H7 (cell line): ENCODE results near the gene TNIK. TPM values are rescaled to one million over a fixed set of nuclear protein-coding genes. Genes with fewer than 3 reads are reported as not detected.
"Not testable (repeated sequence)": the region's sequence is repeated elsewhere in the genome, so short reads cannot be mapped to it uniquely, and the experiment has no call there.

Experiments
- DNase-seq: peaks from one replicate; pipeline ENCODE4 v3.0.0; 2012
- H3K27me3 ChIP-seq: 2 replicates; pipeline ENCODE4 v1.6.0; 2011; ENCODE audit warnings: mild to moderate bottlenecking, low read length; ENCODE audit not compliant: control insufficient read depth, insufficient read depth
- H3K36me3 ChIP-seq: replicated peaks from 2 replicates; pipeline ENCODE4 v1.5.1; 2011; ENCODE audit warnings: low read length; ENCODE audit not compliant: control insufficient read depth, insufficient read depth
- H3K4me3 ChIP-seq: 2 replicates; pipeline ENCODE4 v1.5.1; 2011; ENCODE audit warnings: low read depth, mild to moderate bottlenecking, control low read depth, low read length, moderate library complexity; ENCODE audit not compliant: insufficient read depth
- total RNA-seq: library from RNA; depleted of rRNA; stranded (reverse); fragments of >200 nt; shearing (Covaris generic); gene quantifications from 2 replicates; pipeline ENCODE4 v1.2.3, GENCODE V29; 2014

Gene TNIK
- total RNA-seq, 1 experiment from 2014 or later, result 16.4 TPM

DNA sequence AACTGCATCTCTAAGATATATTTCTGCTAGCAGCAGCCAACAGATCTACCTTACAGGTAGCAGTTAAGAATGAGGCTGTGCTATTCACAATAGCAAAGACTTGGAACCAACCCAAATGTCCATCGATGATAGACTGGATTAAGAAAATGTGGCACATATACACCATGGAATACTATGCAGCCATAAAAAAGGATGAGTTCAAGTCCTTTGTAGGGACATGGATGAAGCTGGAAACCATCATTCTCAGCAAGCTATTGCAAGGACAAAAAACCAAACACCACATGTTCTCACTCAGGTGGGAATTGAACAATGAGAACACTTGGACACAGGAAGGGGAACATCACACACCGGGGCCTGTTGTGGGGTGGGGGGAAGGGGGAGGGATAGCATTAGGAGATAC is 218.6 kb downstream of the TNIK start:
- H3K27me3 ChIP-seq, DNase-seq, H3K4me3 ChIP-seq, H3K36me3 ChIP-seq: not testable (repeated sequence)

DNA sequence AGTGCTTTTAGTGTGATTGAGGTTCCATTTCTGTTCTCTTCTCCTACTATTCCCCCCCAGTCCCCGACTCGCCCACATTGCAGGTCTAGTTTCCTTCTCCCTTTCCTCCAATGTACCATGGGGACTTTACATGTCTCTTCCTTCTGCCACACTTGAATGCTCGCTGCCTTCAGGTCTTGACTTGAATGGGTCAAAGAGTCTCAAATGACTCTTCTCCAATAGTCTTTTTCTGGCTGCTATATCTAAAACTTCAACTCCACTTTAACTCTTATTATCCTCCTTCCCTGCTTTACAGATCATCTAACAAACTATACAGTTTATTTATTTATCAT is 219.7 kb downstream of the TNIK start:
- DNase-seq, result no peak

DNA sequence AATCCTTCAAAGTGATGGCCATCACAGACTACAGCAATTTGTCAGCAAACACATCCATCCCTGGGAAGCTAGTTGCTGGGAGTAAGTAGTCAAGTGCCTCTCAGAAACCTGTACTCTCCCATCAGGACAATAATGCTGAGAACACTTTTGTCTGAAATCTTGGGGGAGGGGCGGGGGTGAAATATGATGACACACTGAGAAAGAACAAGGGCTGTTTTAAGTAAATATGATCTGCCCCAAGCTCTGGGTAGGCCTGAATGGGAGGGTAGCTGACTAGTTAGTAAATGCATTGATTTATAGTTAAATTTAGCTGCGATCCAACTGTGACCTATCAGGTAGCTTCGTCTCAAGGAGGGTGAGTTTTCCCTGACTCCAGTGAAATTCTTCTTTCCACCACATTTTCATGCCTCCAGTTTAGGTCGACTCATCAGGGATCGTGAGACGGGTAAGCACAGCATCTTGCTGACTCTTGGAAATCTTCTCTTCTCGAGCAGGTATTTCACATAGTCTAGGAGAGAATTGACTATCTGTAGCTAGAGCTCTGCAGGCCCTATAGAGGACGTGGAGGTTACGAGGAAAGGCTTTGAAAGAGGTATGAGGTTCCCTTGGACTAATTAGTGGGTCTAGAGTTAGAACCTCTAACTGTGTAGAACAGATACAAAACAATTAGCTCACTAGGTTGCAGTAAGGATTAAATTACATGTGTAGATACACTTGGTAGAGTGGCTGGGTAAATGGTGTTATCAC is 220.3 kb downstream of the TNIK start:
- Histone ChIP-seq H3K36me3 (no peaks in the 10 kb centered on the region), H3K4me3 (no peak overlapping the region), H3K27me3 (no peaks in the 10 kb centered on the region)
- DNase-seq, result no peak

More for the DNA sequence above, 219.7 kb downstream of the TNIK start:
- no peaks in the 10 kb centered on the region for H3K36me3 ChIP-seq
- no peak overlapping the region for H3K4me3 ChIP-seq
- H3K27me3 ChIP-seq, result no peaks in the 10 kb centered on the region

DNA sequence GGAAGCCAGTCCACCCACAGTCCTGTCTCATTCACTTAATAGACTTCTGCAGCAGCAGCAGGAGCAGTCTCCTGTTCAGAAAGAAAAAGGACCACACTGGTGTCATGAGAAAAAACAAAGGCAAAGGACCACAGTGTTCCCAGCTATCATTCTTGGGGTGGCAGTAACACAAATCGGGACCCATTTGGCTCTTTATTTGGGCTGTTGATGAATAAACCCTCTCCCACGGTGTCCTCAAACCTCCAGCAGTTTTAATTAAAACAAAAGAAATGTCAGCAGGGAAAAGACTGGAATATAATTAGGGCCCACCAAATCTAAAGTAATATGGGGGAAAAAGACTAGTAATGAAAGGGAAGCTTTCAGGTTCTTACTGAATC is 223.2 kb downstream of the TNIK start:
- no peaks in the 10 kb centered on the region for H3K27me3 ChIP-seq
- DNase-seq, result no peak
- no peak overlapping the region for H3K4me3 ChIP-seq
- no peaks in the 10 kb centered on the region for H3K36me3 ChIP-seq

DNA sequence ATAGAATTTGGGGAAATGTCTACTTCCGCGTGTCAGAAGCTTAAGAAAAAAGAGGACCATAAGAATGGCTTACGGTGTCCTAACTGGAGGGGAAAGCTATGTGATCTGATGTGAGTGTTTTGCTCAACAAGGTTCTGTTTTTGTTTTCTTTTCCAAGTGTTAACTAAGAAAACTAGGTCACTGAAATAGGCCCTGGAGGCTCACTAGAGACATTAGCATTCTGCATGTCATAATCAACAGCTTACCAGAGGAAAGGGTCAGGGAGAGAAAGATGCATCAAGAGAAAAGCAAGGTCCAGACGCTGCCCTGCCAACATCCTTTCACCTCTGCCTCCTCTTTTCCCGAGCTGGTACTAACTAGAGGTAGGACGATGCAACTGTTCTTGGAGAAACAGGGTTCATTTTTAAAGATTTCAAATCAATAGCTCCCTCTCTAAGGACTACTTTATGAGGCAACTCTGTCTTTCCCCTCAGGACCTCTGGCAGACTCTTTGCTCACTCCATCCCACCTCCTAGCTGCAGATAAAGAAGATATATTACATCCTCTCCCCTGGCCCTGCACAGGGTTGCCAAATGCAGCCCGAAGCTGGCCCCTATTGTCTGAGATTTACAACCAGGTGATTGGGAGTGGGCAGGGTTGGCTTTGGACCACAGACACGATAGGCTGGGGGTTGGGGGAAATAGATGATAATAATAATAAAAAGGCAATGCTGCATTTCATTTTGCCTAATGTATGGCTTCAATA is 223.8 kb downstream of the TNIK start:
- no peak for DNase-seq
- Histone ChIP-seq H3K27me3 (no peaks in the 10 kb centered on the region), H3K36me3 (no peaks in the 10 kb centered on the region), H3K4me3 (no peak overlapping the region)

DNA sequence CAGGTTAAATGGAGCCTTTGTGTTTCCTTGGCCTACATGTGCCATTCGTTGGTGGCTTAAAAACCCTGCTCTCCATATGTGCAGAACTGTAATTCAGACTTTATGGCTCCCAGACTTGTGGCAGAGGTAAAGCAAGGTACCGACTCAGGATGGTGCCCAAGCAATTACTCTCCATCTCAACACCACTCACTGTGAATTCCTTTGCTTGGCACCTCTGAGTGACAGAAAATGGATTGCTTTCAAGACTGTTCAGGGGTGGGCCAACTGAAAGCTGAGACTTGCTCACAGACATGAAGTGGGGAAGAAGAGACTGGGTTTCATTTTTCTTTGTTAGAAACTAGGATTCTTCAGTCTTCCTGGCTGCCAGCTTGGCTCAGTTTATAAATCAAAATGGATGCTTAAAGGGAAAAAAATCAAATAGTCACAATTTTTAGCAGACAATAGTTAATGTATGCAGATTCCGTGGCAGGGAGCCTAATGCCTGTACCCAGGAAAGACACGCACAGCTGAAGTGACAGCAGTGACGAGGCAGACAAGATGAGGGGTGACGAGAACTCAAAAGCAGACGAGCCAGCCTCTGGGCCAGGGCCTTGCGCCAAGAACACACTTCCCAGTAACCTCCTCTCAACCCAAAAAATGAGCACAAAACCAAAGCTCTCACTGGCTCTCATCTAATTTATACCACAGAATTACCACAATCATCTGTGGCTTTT is 225.8 kb downstream of the TNIK start:
- H3K27me3 ChIP-seq, result no peaks in the 10 kb centered on the region
- DNase-seq, result no peak
- H3K4me3 ChIP-seq, result no peak overlapping the region
- no peaks in the 10 kb centered on the region for H3K36me3 ChIP-seq

DNA sequence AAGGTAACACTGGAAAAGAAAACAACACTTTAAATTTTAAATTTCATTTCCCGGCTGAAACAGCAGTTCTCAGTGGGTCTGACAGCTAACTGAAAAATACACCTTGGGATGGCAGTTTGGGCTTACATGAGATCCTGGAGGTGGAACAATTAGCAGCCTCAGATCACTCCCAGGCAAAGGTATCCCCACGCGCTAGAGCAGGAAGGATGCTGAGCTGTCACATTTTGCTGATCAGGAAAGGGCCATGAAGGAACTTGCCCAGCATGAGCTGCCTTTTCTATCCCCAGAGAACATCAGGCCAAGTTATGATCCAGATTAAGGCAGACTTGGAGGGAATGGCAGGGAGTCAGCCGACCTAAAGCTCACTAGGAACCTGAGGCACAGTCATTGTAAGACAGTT is 228.8 kb downstream of the TNIK start:
- Histone ChIP-seq H3K36me3 (no peaks in the 10 kb centered on the region), H3K27me3 (no peaks in the 10 kb centered on the region), H3K4me3 (no peak overlapping the region)
- DNase-seq, result no peak

DNA sequence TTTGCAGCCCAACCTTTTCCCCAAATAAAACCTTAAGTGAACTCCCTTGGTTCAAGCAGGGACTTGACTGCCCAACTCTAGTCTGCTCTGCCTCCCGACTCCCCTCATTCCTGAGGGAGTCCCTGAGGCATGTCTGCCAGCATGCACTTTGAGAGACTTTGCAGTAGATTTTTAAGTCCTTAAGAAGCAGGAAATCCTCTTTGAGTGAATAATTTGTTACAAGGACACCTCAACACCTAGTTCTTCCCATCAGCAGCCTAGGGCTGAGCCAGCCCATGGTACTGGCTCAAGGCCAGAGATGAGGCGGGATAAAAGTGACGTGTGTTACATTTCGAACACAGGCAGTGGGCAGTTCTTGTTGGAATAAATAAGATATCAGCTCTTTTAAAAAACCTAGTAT is 229.3 kb downstream of the TNIK start:
- Histone ChIP-seq H3K36me3 (no peaks in the 10 kb centered on the region), H3K4me3 (no peak overlapping the region), H3K27me3 (no peaks in the 10 kb centered on the region)
- no peak for DNase-seq

DNA sequence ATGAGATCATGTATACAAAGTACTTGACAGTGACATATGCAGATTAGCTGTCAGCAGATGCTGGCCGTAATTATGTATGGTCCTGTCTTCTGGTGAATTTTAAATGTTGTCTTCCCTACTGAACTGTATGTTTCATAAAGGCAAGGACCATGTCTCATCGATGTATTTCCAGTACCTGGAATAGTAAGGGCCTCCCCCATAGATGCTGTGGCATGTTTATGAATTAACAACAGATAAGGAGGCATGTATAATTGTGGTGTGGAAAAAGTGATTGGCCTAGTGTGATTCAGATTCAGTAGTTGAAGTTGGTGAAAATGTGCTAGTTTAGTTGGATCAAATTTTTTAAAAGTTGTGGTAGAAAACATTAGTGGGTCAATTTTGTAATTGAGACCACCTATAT is 231.0 kb downstream of the TNIK start:
- Histone ChIP-seq H3K36me3 (no peaks in the 10 kb centered on the region), H3K27me3 (no peaks in the 10 kb centered on the region), H3K4me3 (no peak overlapping the region)
- DNase-seq, result no peak

DNA sequence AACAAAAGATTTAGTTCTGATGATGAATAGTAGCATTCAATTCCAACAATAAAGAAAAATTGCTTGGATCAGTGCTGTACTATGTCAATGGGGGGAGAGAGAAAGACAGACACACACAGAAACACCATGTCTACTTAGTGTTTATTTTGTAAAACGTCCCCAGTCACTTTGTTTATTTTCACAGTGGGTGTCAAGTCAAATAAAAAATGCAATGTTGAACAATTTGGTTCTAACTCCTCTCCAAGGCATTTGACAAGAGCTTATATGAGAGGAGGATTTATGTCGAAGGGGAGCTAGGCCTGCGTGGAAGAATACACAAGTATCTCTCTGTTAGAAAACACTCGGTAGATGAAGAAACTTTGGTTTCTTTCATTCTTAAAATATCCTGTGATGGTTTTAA is 232.0 kb downstream of the TNIK start:
- H3K4me3 ChIP-seq, result no peak overlapping the region
- no peaks in the 10 kb centered on the region for H3K27me3 ChIP-seq
- no peak for DNase-seq
- H3K36me3 ChIP-seq, result no peaks in the 10 kb centered on the region

DNA sequence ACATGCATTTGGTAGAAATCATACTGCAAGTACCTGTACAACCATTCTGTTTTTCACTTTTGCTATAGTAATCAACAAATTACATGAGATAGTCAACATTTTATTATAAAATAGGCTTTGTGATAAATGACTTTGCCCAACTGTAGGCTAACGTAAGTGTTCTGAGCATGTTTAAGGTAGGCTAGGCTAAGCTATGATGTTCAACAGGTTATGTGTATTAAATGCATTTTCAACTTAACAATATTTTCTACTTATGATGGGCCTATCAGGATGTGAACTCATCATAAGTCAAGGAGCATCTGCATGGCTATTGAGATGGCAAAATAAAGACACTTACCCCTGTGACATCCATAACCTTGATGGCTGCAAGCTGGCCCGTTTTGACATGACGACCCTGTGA is 232.4 kb downstream of the TNIK start:
- H3K36me3 ChIP-seq, result no peaks in the 10 kb centered on the region
- no peaks in the 10 kb centered on the region for H3K27me3 ChIP-seq
- H3K4me3 ChIP-seq, result no peak overlapping the region
- no peak for DNase-seq

DNA sequence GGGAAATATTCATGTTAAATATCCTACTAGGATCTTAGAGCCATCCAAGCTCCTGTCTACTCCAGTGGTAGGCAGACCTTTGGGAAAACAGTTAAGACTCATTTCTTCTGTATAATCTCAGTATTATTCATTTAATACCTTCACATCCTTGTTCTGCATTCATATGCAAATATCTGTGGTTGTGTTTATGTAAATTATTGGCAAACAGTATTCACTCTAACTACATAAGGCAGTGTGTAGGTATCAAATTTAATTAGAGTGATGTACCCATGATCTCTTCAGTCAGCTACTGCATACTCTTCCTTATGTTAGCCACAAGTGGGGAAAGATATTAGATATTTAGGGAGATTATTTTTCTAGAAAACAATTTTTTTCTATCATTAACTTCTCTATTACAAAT is 232.8 kb downstream of the TNIK start:
- Histone ChIP-seq H3K36me3 (no peaks in the 10 kb centered on the region), H3K27me3 (no peaks in the 10 kb centered on the region), H3K4me3 (no peak overlapping the region)
- DNase-seq, result no peak

DNA sequence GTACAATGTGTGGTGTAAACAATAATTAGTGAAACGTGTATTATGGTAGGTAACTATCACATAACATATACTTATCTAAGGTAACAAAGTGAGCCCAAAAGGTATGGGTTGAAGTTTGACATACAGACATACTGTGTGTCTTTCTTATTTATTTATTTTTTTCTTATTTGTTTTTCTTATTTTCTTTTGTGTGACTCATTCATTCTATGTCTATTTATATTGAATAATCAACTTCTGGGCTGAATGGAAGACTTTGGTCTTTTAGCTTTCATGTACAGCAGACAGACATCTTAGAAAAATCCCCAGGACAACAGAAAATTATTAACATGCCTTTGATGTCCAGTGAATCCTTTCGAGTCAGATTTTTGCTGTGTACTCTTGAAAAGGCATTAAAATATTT is 233.4 kb downstream of the TNIK start:
- no peak overlapping the region for H3K4me3 ChIP-seq
- H3K36me3 ChIP-seq, result no peaks in the 10 kb centered on the region
- H3K27me3 ChIP-seq, result no peaks in the 10 kb centered on the region
- no peak for DNase-seq

DNA sequence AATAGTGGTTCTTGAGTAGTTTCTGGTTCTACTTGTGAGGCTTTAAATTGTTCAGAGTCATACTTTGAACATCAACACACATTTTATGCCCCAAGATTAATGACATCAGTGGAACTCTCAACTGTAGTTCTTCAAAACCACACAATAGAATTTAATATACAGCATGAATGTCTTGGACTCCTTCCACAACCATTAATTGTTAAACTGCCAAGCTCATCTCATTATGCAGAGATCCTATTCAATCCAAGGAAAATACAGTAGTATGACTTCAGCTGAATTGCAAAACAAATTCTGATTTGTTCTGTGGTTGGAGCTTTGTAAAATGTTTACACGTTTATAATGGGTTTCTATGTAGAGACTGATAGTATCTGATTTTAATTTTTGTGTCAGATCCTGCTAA is 234.5 kb downstream of the TNIK start:
- H3K36me3 ChIP-seq, result no peaks in the 10 kb centered on the region
- no peak for DNase-seq
- H3K27me3 ChIP-seq, result no peaks in the 10 kb centered on the region
- H3K4me3 ChIP-seq, result no peak overlapping the region

DNA sequence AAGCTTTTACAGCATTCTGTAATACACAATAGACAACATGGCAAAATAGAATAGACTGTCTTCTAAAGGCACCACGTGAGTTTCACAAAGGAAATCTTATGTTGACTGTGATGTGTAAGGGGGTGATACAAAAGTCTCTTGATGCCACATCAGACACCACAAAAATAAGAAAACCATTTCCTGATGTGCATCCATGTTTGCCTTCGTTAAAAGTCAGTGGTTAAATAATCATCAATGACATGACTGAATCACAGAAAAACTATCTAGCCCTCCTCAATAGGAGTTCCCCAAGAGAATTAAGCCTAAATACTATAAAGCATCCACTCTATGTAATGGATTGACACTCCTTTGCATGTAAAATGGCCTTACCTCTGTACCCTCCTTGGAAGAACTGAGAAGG is 235.0 kb downstream of the TNIK start:
- no peaks in the 10 kb centered on the region for H3K36me3 ChIP-seq
- no peak for DNase-seq

More for the DNA sequence above, 235.0 kb downstream of the TNIK start:
- Histone ChIP-seq H3K4me3 (no peak overlapping the region), H3K27me3 (no peaks in the 10 kb centered on the region)
